ENCODE data around the gene IFNA16. TPM values are rescaled to one million over a fixed set of nuclear protein-coding genes. Genes with fewer than 3 reads are reported as not detected.
"Not testable (repeated sequence)": the region's sequence is repeated elsewhere in the genome, so short reads cannot be mapped to it uniquely, and the experiment has no call there.

IFNA16 gene
- total RNA-seq, 1 donor from 2014 or later = not detected

- Mint-ChIP-seq H3K36me3 (no peaks in the 10 kb centered on the region), H3K4me1 (ENCODE audit: unreplicated experiment) (no peaks in the 10 kb centered on the region), H3K9me3 (no peaks in the 10 kb centered on the region), H3K27ac (no peak overlapping the region), H3K27me3 (peaks cover 14% of the 10 kb centered on the region), H3K4me3 (no peak overlapping the region)
- TF ChIP-seq, protein P1, sequence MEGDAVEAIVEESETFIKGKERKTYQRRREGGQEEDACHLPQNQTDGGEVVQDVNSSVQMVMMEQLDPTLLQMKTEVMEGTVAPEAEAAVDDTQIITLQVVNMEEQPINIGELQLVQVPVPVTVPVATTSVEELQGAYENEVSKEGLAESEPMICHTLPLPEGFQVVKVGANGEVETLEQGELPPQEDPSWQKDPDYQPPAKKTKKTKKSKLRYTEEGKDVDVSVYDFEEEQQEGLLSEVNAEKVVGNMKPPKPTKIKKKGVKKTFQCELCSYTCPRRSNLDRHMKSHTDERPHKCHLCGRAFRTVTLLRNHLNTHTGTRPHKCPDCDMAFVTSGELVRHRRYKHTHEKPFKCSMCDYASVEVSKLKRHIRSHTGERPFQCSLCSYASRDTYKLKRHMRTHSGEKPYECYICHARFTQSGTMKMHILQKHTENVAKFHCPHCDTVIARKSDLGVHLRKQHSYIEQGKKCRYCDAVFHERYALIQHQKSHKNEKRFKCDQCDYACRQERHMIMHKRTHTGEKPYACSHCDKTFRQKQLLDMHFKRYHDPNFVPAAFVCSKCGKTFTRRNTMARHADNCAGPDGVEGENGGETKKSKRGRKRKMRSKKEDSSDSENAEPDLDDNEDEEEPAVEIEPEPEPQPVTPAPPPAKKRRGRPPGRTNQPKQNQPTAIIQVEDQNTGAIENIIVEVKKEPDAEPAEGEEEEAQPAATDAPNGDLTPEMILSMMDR (conservative IDR thresholded peaks at IDR 0.05) = no peak
- no peak for DNase-seq (ENCODE audit: extremely low spot score, unreplicated experiment)
Measured at GRCh38 chr9:21233258-21233657, 16.1 kb upstream of the IFNA16 start.

- TF ChIP-seq, protein P1 (conservative IDR thresholded peaks at IDR 0.05) = no peak
- Mint-ChIP-seq H3K9me3 (no peaks in the 10 kb centered on the region), H3K4me1 (ENCODE audit: unreplicated experiment) (no peaks in the 10 kb centered on the region), H3K27ac (no peak within 1 kb of the TSS), H3K27me3 (no peaks in the 10 kb centered on the region), H3K36me3 (no peaks in the 10 kb centered on the region), H3K4me3 (no peak within 1 kb of the TSS)
- DNase-seq (ENCODE audit: extremely low spot score, unreplicated experiment) = no peak
Measured at GRCh38 chr9:21228122-21228521, 11.0 kb upstream of the IFNA16 start, which contains the start of gene IFNA17. TSS of gene IFNA17 (minus strand) at chr9:21228222. CDS start at chr9:21228173, 49 bp downstream.

DNA sequence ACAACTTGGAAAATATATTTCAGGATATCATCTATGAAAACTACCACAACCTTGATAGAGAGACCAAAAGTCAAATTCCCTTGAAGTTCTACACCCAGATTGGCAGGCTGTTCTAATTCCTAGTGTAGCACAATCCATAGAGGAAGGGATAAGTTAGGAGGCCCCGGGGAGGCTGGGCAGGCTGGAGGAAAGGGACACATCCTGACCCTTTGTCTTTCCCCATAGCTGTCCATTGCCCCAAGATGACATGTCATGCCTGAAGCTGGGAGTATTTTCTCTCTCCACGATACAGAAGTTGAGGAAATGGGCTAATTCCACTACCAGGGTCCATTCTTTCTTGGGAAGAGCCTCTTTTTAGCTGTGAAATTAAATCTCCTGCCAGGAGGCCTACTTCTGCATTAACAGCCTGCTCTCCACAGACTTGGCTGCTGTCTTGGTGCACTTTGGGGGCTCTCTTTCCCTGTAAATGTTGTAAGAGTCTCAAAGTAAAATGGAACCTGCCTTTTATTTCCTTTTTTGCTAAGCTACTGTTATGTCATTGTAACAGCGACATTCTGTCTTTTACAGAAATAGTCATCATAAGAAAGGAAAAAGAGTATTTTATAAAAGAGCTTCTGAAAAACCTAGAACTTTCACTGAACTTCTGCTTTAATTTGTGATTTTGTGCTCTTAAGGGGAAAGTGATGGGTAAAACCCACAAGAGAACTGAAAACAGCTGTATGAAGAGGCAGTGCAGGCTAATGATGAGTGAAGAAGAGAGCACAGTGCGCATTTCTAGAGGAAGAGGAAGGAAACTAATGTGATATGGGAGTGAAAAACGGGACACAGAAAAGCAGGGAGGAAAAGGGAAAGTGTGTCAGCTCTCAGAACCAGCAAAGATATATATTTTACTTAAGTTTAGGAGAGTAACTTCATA lies 3.4 kb downstream of the IFNA16 start:
- H3K27ac Mint-ChIP-seq; DNase-seq (ENCODE audit: extremely low spot score, unreplicated experiment): not testable (repeated sequence)

DNA sequence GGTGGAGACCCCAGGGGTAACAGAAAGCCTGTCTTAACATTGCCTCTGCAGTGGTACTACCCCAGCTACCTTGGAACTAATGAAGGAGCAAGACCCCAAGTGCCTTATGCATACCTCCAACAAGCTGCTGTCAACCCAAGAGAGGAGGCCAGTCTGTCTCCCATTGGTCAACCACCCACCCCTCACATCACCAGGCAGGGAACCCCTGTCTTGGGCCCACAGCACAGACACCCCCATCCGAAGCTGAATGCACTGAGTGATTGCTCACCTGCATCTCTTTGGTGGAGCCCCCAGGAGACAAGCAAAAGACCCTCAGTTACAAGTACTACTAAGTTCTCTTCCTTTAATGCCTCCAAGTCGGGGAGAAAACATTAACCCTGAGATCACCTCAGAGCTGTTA lies 5.0 kb downstream of the IFNA16 start:
- H3K9me3 Mint-ChIP-seq; H3K36me3 Mint-ChIP-seq; H3K4me3 Mint-ChIP-seq; H3K4me1 Mint-ChIP-seq (ENCODE audit: unreplicated experiment); H3K27ac Mint-ChIP-seq: not testable (repeated sequence)
- peaks cover 11% of the 10 kb centered on the region for H3K27me3 Mint-ChIP-seq
- DNase-seq (ENCODE audit: extremely low spot score, unreplicated experiment) = peak; percentile 62

More for the DNA sequence above, 3.4 kb downstream of the IFNA16 start:
- H3K27me3 Mint-ChIP-seq = peaks cover 11% of the 10 kb centered on the region
- H3K36me3 Mint-ChIP-seq; H3K4me3 Mint-ChIP-seq; H3K4me1 Mint-ChIP-seq (ENCODE audit: unreplicated experiment); H3K9me3 Mint-ChIP-seq: not testable (repeated sequence)
- TF ChIP-seq, protein P1 (conservative IDR thresholded peaks at IDR 0.05) = peak; percentile 57

DNA sequence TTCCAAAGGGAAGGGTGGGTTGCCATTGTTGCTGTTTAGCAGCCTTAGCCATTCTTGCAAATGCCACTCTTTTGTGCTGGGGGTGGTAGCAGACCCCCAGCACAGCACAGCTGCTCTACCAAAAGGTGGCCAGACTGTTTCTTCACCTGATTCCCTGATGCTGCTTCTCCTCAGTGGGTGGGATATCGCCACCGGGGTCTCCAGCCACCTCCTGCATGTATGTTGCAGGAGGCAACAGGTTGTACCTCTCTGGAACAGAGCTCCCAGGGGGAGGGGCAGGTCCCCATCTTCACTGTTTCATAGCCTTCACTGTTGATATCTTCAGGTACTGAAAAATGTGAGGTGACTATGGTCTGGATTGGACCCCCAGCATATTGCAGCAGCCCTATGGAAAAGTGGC lies 6.3 kb downstream of the IFNA16 start:
- DNase-seq (ENCODE audit: extremely low spot score, unreplicated experiment); H3K9me3 Mint-ChIP-seq; H3K27me3 Mint-ChIP-seq; H3K27ac Mint-ChIP-seq; H3K4me3 Mint-ChIP-seq; H3K4me1 Mint-ChIP-seq (ENCODE audit: unreplicated experiment); H3K36me3 Mint-ChIP-seq: not testable (repeated sequence)

DNA sequence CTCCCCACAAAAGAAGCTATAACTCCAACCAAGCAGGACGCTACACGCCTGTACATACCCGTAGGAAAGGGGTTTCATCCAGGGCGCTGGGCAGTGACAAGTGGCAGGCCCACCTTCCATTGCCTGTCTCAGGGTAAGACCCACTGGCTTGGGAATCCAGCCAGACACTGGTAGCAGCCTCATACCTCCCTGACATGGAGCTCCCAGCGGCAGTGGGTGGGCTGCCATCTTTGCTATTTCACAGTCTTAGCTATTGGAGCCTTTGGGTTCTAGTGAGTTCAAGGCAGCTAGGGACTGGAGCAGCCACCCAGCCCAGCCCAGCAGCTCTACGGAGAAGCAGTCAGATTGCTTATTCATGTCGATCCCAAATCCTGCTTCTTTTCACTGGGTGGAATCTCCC lies 6.8 kb downstream of the IFNA16 start:
- Mint-ChIP-seq H3K36me3 (no peaks in the 10 kb centered on the region), H3K9me3 (no peaks in the 10 kb centered on the region), H3K27ac (no peak overlapping the region), H3K4me3 (no peak overlapping the region), H3K27me3 (peaks cover 3% of the 10 kb centered on the region), H3K4me1 (ENCODE audit: unreplicated experiment) (no peaks in the 10 kb centered on the region)
- TF ChIP-seq, protein P1 (conservative IDR thresholded peaks at IDR 0.05) = no peak
- DNase-seq (ENCODE audit: extremely low spot score, unreplicated experiment) = no peak

DNA sequence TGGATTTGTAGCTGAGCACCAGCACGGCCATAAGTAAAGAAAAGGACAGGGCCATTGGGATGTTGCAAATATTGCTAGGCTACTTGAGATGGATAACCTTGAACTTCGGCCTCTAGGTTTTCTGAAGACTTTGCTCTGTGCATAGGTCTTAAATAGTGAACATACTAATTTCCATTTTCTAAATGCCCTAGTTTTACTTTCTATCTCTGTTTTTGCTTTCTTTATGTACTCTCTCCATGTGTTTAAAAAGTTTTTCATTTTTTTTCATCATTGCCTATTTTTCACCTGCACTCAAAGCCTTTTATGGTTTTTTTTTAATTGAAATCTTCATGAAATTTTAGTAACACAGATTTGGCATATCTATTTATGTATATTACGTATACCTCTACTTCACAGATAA lies 10.1 kb downstream of the IFNA16 start, which contains the start of gene IFNA10:
Gene IFNA10, minus strand, starts transcription at position 101 of the 400 bp plus-strand sequence. Its CDS starts 46 bp downstream, at position 55.
- not testable (repeated sequence) for H3K4me3 Mint-ChIP-seq

More for the DNA sequence above, 10.1 kb downstream of the IFNA16 start, which contains the start of gene IFNA10:
- not testable (repeated sequence) for H3K9me3 Mint-ChIP-seq; H3K4me1 Mint-ChIP-seq (ENCODE audit: unreplicated experiment); H3K27ac Mint-ChIP-seq; H3K27me3 Mint-ChIP-seq; DNase-seq (ENCODE audit: extremely low spot score, unreplicated experiment); H3K36me3 Mint-ChIP-seq
